ENCODE results near the gene ZNF236.

Gene ZNF236

GRCh38 chr18:76908277-76908676, 85.9 kb downstream of the ZNF236 start:
- no peak for DNase-seq (ENCODE audit: low read depth, low spot score)

- DNase-seq (ENCODE audit: low read depth, low spot score): no peak
These were observed 87.1 kb downstream of the ZNF236 start for GRCh38 chr18:76909439-76909838.

- no peak for DNase-seq (ENCODE audit: low read depth, low spot score)
These were observed 89.1 kb downstream of the ZNF236 start for GRCh38 chr18:76911440-76911839.

- DNase-seq (ENCODE audit: low read depth, low spot score): no peak
These were observed 91.2 kb downstream of the ZNF236 start for GRCh38 chr18:76913583-76913982.

- no peak for DNase-seq (ENCODE audit: low read depth, low spot score)
These were observed 92.0 kb downstream of the ZNF236 start for GRCh38 chr18:76914314-76914713.

GRCh38 chr18:76914796-76915195, 92.4 kb downstream of the ZNF236 start:
- no peak for DNase-seq (ENCODE audit: low read depth, low spot score)

GRCh38 chr18:76915456-76915855, 93.1 kb downstream of the ZNF236 start:
- no peak for DNase-seq (ENCODE audit: low read depth, low spot score)

GRCh38 chr18:76920974-76921373, 98.6 kb downstream of the ZNF236 start:
- no peak for DNase-seq (ENCODE audit: low read depth, low spot score)

- peak; percentile 12 for DNase-seq (ENCODE audit: low read depth, low spot score)
These were observed 99.8 kb downstream of the ZNF236 start for GRCh38 chr18:76922107-76922506.

- DNase-seq (ENCODE audit: low read depth, low spot score): no peak
These were observed 101.2 kb downstream of the ZNF236 start for GRCh38 chr18:76923485-76924085.

GRCh38 chr18:76925501-76925900, 103.1 kb downstream of the ZNF236 start:
- no peak for DNase-seq (ENCODE audit: low read depth, low spot score)

- DNase-seq (ENCODE audit: low read depth, low spot score): no peak
These were observed 104.9 kb downstream of the ZNF236 start for GRCh38 chr18:76927223-76927725.

- no peak for DNase-seq (ENCODE audit: low read depth, low spot score)
These were observed 106.0 kb downstream of the ZNF236 start for GRCh38 chr18:76928179-76928868.

- DNase-seq (ENCODE audit: low read depth, low spot score): no peak
These were observed 108.8 kb downstream of the ZNF236 start for GRCh38 chr18:76931171-76931570.

- no peak for DNase-seq (ENCODE audit: low read depth, low spot score)
These were observed 109.9 kb downstream of the ZNF236 start for GRCh38 chr18:76932026-76932819.

GRCh38 chr18:76935722-76936337, 113.5 kb downstream of the ZNF236 start:
- DNase-seq (ENCODE audit: low read depth, low spot score): no peak

- no peak for DNase-seq (ENCODE audit: low read depth, low spot score)
These were observed 114.5 kb downstream of the ZNF236 start for GRCh38 chr18:76936877-76937276.

GRCh38 chr18:76937597-76937996, 115.2 kb downstream of the ZNF236 start:
- no peak for DNase-seq (ENCODE audit: low read depth, low spot score)

- DNase-seq (ENCODE audit: low read depth, low spot score): no peak
These were observed 116.3 kb downstream of the ZNF236 start for GRCh38 chr18:76938619-76939018.

GRCh38 chr18:76941284-76941683, 118.9 kb downstream of the ZNF236 start:
- no peak for DNase-seq (ENCODE audit: low read depth, low spot score)

- DNase-seq (ENCODE audit: low read depth, low spot score): peak; percentile 9
These were observed 121.4 kb downstream of the ZNF236 start for GRCh38 chr18:76943542-76944339.

Data from smooth muscle cell of the brain vasculature (primary cell).